Ishikawa (cell line): ENCODE data around the gene DAB2IP.

Experiments
- CEBPB ChIP-seq: IDR thresholded peaks from 2 replicates; pipeline ENCODE4 v1.6.1; 2012
- CREB1 ChIP-seq: IDR thresholded peaks from 2 replicates; pipeline ENCODE4 v1.6.1; 2012; ENCODE audit warnings: low read depth
- EGR1 ChIP-seq: IDR thresholded peaks from 2 replicates; pipeline ENCODE4 v1.6.1; 2012
- EP300 ChIP-seq: IDR thresholded peaks from 2 replicates; pipeline ENCODE4 v1.6.1; 2012; ENCODE audit warnings: borderline replicate concordance
- FOXM1 ChIP-seq: IDR thresholded peaks from 2 replicates; pipeline ENCODE4 v1.6.1; 2012; ENCODE audit warnings: low read depth, borderline replicate concordance
- MAX ChIP-seq: IDR thresholded peaks from 2 replicates; pipeline ENCODE4 v1.6.1; 2012
- RAD21 ChIP-seq: IDR thresholded peaks from 2 replicates; pipeline ENCODE4 v1.6.1; 2012; ENCODE audit warnings: low read depth
- REST ChIP-seq: IDR thresholded peaks from 2 replicates; pipeline ENCODE4 v1.6.1; 2012; ENCODE audit warnings: low read depth, mild to moderate bottlenecking
- TAF1 ChIP-seq: IDR thresholded peaks from 2 replicates; pipeline ENCODE4 v1.6.1; 2012; ENCODE audit warnings: low read depth, mild to moderate bottlenecking
- TCF12 ChIP-seq: IDR thresholded peaks from 2 replicates; pipeline ENCODE4 v1.6.1; 2012; ENCODE audit warnings: low read depth
- TEAD4 ChIP-seq: IDR thresholded peaks from 2 replicates; pipeline ENCODE4 v1.6.1; 2012
- USF1 ChIP-seq: IDR thresholded peaks from 2 replicates; pipeline ENCODE4 v1.6.1; 2012
- YY1 ChIP-seq: IDR thresholded peaks from 2 replicates; pipeline ENCODE4 v1.6.1; 2012; ENCODE audit warnings: low read depth
- ZBTB7A ChIP-seq: IDR thresholded peaks from 2 replicates; pipeline ENCODE4 v1.6.1; 2012; ENCODE audit warnings: low read depth

DAB2IP gene

GRCh38 chr9:121698627-121699570 lies 47.5 kb downstream of the DAB2IP start:
- no peak for TF ChIP-seq MAX
- peak; percentile 57 for TF ChIP-seq ZBTB7A

- TF ChIP-seq FOXM1 (no peak), CEBPB (no peak), EGR1 (no peak), REST (no peak), CREB1 (no peak), USF1 (no peak), MAX (no peak; the same call in 1 of the 2 replicates), TCF12 (no peak), EP300 (no peak), TEAD4 (no peak), YY1 (no peak), RAD21 (no peak), TAF1 (no peak)
Observed at GRCh38 chr9:121699571-121700164, 48.2 kb downstream of the DAB2IP start.

- TF ChIP-seq USF1 (no peak), RAD21 (peak; percentile 49; the same call in 1 of the 2 replicates)
Observed at GRCh38 chr9:121700165-121700831, 48.9 kb downstream of the DAB2IP start.

GRCh38 chr9:121700832-121701419 lies 49.5 kb downstream of the DAB2IP start:
- TF ChIP-seq USF1 (no peak), EP300 (no peak)

GRCh38 chr9:121701736-121702261 lies 50.4 kb downstream of the DAB2IP start:
- TF ChIP-seq YY1 (no peak), CREB1 (no peak), TAF1 (no peak), MAX (no peak), USF1 (no peak)

GRCh38 chr9:121703014-121703734 lies 51.7 kb downstream of the DAB2IP start:
- no peak for TF ChIP-seq TCF12
